ENCODE data around the gene ZC3H12C. TPM values are rescaled to one million over a fixed set of nuclear protein-coding genes. Genes with fewer than 3 reads are reported as not detected.
A peak's percentile ranks its signal among the peaks of the same experiment; 100 is the strongest.

ZC3H12C gene
- polyA plus RNA-seq, 1 donor = 20.0 TPM

- no peak for DNase-seq
- Histone ChIP-seq H3K4me1 (ENCODE audit: control insufficient read depth, insufficient read depth, low read length) (no peaks in the 10 kb centered on the region), H3K36me3 (ENCODE audit: control insufficient read depth, insufficient read depth, low read length) (peaks cover 14% of the 10 kb centered on the region), H3K27ac (ENCODE audit: low read length) (no peak overlapping the region), H3K27me3 (ENCODE audit: control insufficient read depth, insufficient read depth, low read length) (no peaks in the 10 kb centered on the region), H3K4me3 (ENCODE audit: low read length) (no peak overlapping the region), H3K9me3 (ENCODE audit: control insufficient read depth, low read depth, low read length) (no peaks in the 10 kb centered on the region)
- WGBS (ENCODE audit: insufficient coverage, low lambda C conversion rate) = 100% methylated on average over 1 of the region's 3 CpGs
These were observed 54.9 kb downstream of the ZC3H12C start for GRCh38 chr11:110147962-110148709.

- Histone ChIP-seq H3K36me3 (ENCODE audit: control insufficient read depth, insufficient read depth, low read length) (peaks cover 14% of the 10 kb centered on the region), H3K9me3 (ENCODE audit: control insufficient read depth, low read depth, low read length) (no peaks in the 10 kb centered on the region), H3K4me1 (ENCODE audit: control insufficient read depth, insufficient read depth, low read length) (no peaks in the 10 kb centered on the region), H3K27me3 (ENCODE audit: control insufficient read depth, insufficient read depth, low read length) (no peaks in the 10 kb centered on the region), H3K4me3 (ENCODE audit: low read length) (no peak overlapping the region), H3K27ac (ENCODE audit: low read length) (no peak overlapping the region)
- 100% methylated on average over 1 of the region's 9 CpGs for WGBS (ENCODE audit: insufficient coverage, low lambda C conversion rate)
- DNase-seq = no peak
These were observed 55.9 kb downstream of the ZC3H12C start for GRCh38 chr11:110148775-110149744.

- H3K4me3 ChIP-seq (ENCODE audit: low read length) = no peak overlapping the region
- DNase-seq = no peak
- no peaks in the 10 kb centered on the region for H3K9me3 ChIP-seq (ENCODE audit: control insufficient read depth, low read depth, low read length)
- 70% methylated on average over 1 of the region's 1 CpG for WGBS (ENCODE audit: insufficient coverage, low lambda C conversion rate)
- H3K4me1 ChIP-seq (ENCODE audit: control insufficient read depth, insufficient read depth, low read length) = no peaks in the 10 kb centered on the region
- no peaks in the 10 kb centered on the region for H3K27me3 ChIP-seq (ENCODE audit: control insufficient read depth, insufficient read depth, low read length)
- H3K36me3 ChIP-seq (ENCODE audit: control insufficient read depth, insufficient read depth, low read length) = peaks cover 10% of the 10 kb centered on the region
- no peak overlapping the region for H3K27ac ChIP-seq (ENCODE audit: low read length)
These were observed 59.0 kb downstream of the ZC3H12C start for GRCh38 chr11:110152199-110152598.

- Histone ChIP-seq H3K4me1 (ENCODE audit: control insufficient read depth, insufficient read depth, low read length) (no peaks in the 10 kb centered on the region), H3K27me3 (ENCODE audit: control insufficient read depth, insufficient read depth, low read length) (no peaks in the 10 kb centered on the region)
- no peak for DNase-seq
These were observed 60.3 kb downstream of the ZC3H12C start for GRCh38 chr11:110153474-110153873.

GRCh38 chr11:110156503-110156902 lies 63.3 kb downstream of the ZC3H12C start:
- Histone ChIP-seq H3K4me3 (ENCODE audit: low read length) (no peak overlapping the region), H3K9me3 (ENCODE audit: control insufficient read depth, low read depth, low read length) (no peaks in the 10 kb centered on the region), H3K36me3 (ENCODE audit: control insufficient read depth, insufficient read depth, low read length) (peaks cover 31% of the 10 kb centered on the region), H3K4me1 (ENCODE audit: control insufficient read depth, insufficient read depth, low read length) (no peaks in the 10 kb centered on the region), H3K27me3 (ENCODE audit: control insufficient read depth, insufficient read depth, low read length) (no peaks in the 10 kb centered on the region), H3K27ac (ENCODE audit: low read length) (no peak overlapping the region)
- DNase-seq = no peak
- no CpG with 5 or more reads among the region's 4 CpGs for WGBS (ENCODE audit: insufficient coverage, low lambda C conversion rate)

More at GRCh38 chr11:110153474-110153873, 60.3 kb downstream of the ZC3H12C start:
- peaks cover 15% of the 10 kb centered on the region for H3K36me3 ChIP-seq (ENCODE audit: control insufficient read depth, insufficient read depth, low read length)
- no peaks in the 10 kb centered on the region for H3K9me3 ChIP-seq (ENCODE audit: control insufficient read depth, low read depth, low read length)
- no peak overlapping the region for H3K27ac ChIP-seq (ENCODE audit: low read length)
- no peak overlapping the region for H3K4me3 ChIP-seq (ENCODE audit: low read length)

GRCh38 chr11:110158317-110159200 lies 65.4 kb downstream of the ZC3H12C start:
- Histone ChIP-seq H3K36me3 (ENCODE audit: control insufficient read depth, insufficient read depth, low read length) (peaks cover 33% of the 10 kb centered on the region), H3K9me3 (ENCODE audit: control insufficient read depth, low read depth, low read length) (no peaks in the 10 kb centered on the region), H3K4me3 (ENCODE audit: low read length) (no peak overlapping the region), H3K27ac (ENCODE audit: low read length) (peak overlapping the region; percentile 32), H3K27me3 (ENCODE audit: control insufficient read depth, insufficient read depth, low read length) (no peaks in the 10 kb centered on the region), H3K4me1 (ENCODE audit: control insufficient read depth, insufficient read depth, low read length) (no peaks in the 10 kb centered on the region)
- no peak for DNase-seq
- 86% methylated on average over 4 of the region's 9 CpGs for WGBS (ENCODE audit: insufficient coverage, low lambda C conversion rate)

GRCh38 chr11:110159476-110159875 lies 66.3 kb downstream of the ZC3H12C start:
- Histone ChIP-seq H3K36me3 (ENCODE audit: control insufficient read depth, insufficient read depth, low read length) (peaks cover 37% of the 10 kb centered on the region), H3K27me3 (ENCODE audit: control insufficient read depth, insufficient read depth, low read length) (no peaks in the 10 kb centered on the region), H3K27ac (ENCODE audit: low read length) (no peak overlapping the region), H3K9me3 (ENCODE audit: control insufficient read depth, low read depth, low read length) (no peaks in the 10 kb centered on the region), H3K4me3 (ENCODE audit: low read length) (no peak overlapping the region), H3K4me1 (ENCODE audit: control insufficient read depth, insufficient read depth, low read length) (no peaks in the 10 kb centered on the region)
- no CpG with 5 or more reads among the region's 1 CpG for WGBS (ENCODE audit: insufficient coverage, low lambda C conversion rate)
- no peak for DNase-seq

- Histone ChIP-seq H3K9me3 (ENCODE audit: control insufficient read depth, low read depth, low read length) (no peaks in the 10 kb centered on the region), H3K27me3 (ENCODE audit: control insufficient read depth, insufficient read depth, low read length) (no peaks in the 10 kb centered on the region), H3K4me1 (ENCODE audit: control insufficient read depth, insufficient read depth, low read length) (no peaks in the 10 kb centered on the region), H3K36me3 (ENCODE audit: control insufficient read depth, insufficient read depth, low read length) (peaks cover 42% of the 10 kb centered on the region), H3K4me3 (ENCODE audit: low read length) (no peak overlapping the region), H3K27ac (ENCODE audit: low read length) (no peak overlapping the region)
- no peak for DNase-seq
- WGBS (ENCODE audit: insufficient coverage, low lambda C conversion rate) = 67% methylated on average over 1 of the region's 3 CpGs
These were observed 66.8 kb downstream of the ZC3H12C start for GRCh38 chr11:110160016-110160415.

GRCh38 chr11:110160437-110160836 lies 67.2 kb downstream of the ZC3H12C start:
- H3K9me3 ChIP-seq (ENCODE audit: control insufficient read depth, low read depth, low read length) = no peaks in the 10 kb centered on the region
- H3K4me1 ChIP-seq (ENCODE audit: control insufficient read depth, insufficient read depth, low read length) = no peaks in the 10 kb centered on the region
- peaks cover 46% of the 10 kb centered on the region for H3K36me3 ChIP-seq (ENCODE audit: control insufficient read depth, insufficient read depth, low read length)
- no peak overlapping the region for H3K4me3 ChIP-seq (ENCODE audit: low read length)
- no peak for DNase-seq
- H3K27ac ChIP-seq (ENCODE audit: low read length) = no peak overlapping the region
- no peaks in the 10 kb centered on the region for H3K27me3 ChIP-seq (ENCODE audit: control insufficient read depth, insufficient read depth, low read length)
- no CpG with 5 or more reads among the region's 2 CpGs for WGBS (ENCODE audit: insufficient coverage, low lambda C conversion rate)

GRCh38 chr11:110161061-110161460 lies 67.9 kb downstream of the ZC3H12C start:
- H3K27ac ChIP-seq (ENCODE audit: low read length) = no peak overlapping the region
- no peaks in the 10 kb centered on the region for H3K9me3 ChIP-seq (ENCODE audit: control insufficient read depth, low read depth, low read length)
- peaks cover 49% of the 10 kb centered on the region for H3K36me3 ChIP-seq (ENCODE audit: control insufficient read depth, insufficient read depth, low read length)
- no peaks in the 10 kb centered on the region for H3K27me3 ChIP-seq (ENCODE audit: control insufficient read depth, insufficient read depth, low read length)
- no peaks in the 10 kb centered on the region for H3K4me1 ChIP-seq (ENCODE audit: control insufficient read depth, insufficient read depth, low read length)
- 100% methylated on average over 1 of the region's 9 CpGs for WGBS (ENCODE audit: insufficient coverage, low lambda C conversion rate)
- no peak overlapping the region for H3K4me3 ChIP-seq (ENCODE audit: low read length)
- no peak for DNase-seq

All from large intestine (tissue), 3 donors.